NCI-H345 (cell line): ENCODE measurements around the gene TMEM41B.
"Not testable (repeated sequence)": the region's sequence is repeated elsewhere in the genome, so short reads cannot be mapped to it uniquely, and the experiment has no call there.

ENCODE experiments used
- DNase-seq: peaks from one replicate; lab custom pipeline; 2025; lab: John Stamatoyannopoulos, UW

The TMEM41B gene

GRCh38 chr11:9304178-9304577 lies 10.2 kb downstream of the TMEM41B start:
- DNase-seq: no peak

- no peak for DNase-seq
These were observed 11.9 kb downstream of the TMEM41B start for GRCh38 chr11:9302448-9302847.

- DNase-seq: no peak
These were observed 12.7 kb downstream of the TMEM41B start for GRCh38 chr11:9301720-9302119.

GRCh38 chr11:9293646-9294045 lies 20.7 kb downstream of the TMEM41B start:
- DNase-seq: no peak

GRCh38 chr11:9285850-9286587 lies 28.4 kb downstream of the TMEM41B start:
- peak; percentile 22 for DNase-seq

- DNase-seq: peak; percentile 34
These were observed 33.6 kb downstream of the TMEM41B start for GRCh38 chr11:9280655-9281301.

GRCh38 chr11:9277176-9277575 lies 37.2 kb downstream of the TMEM41B start:
- DNase-seq: no peak

GRCh38 chr11:9276571-9276970 lies 37.8 kb downstream of the TMEM41B start:
- no peak for DNase-seq

- no peak for DNase-seq
These were observed 39.7 kb downstream of the TMEM41B start for GRCh38 chr11:9274499-9275258.

- no peak for DNase-seq
These were observed 40.7 kb downstream of the TMEM41B start for GRCh38 chr11:9273376-9274336.

GRCh38 chr11:9269492-9270013 lies 44.8 kb downstream of the TMEM41B start:
- no peak for DNase-seq

GRCh38 chr11:9267680-9268079 lies 46.7 kb downstream of the TMEM41B start:
- no peak for DNase-seq

GRCh38 chr11:9266926-9267325 lies 47.5 kb downstream of the TMEM41B start:
- DNase-seq: no peak

GRCh38 chr11:9266132-9266736 lies 48.2 kb downstream of the TMEM41B start:
- DNase-seq: no peak

GRCh38 chr11:9265211-9266131 lies 48.9 kb downstream of the TMEM41B start, which contains the start of gene DENND5A:
TSS of gene DENND5A (minus strand) at chr11:9265350. CDS start at chr11:9265069, 281 bp downstream.
- peak; percentile 80 for DNase-seq

- DNase-seq: no peak
These were observed 49.8 kb downstream of the TMEM41B start for GRCh38 chr11:9264316-9265210.

GRCh38 chr11:9263840-9264315 lies 50.5 kb downstream of the TMEM41B start:
- DNase-seq: no peak

GRCh38 chr11:9260838-9261146 lies 53.6 kb downstream of the TMEM41B start:
- DNase-seq: not testable (repeated sequence)
